CD4-positive, alpha-beta T cell (primary cell): ENCODE results near the gene TRIM73. TPM values are rescaled to one million over a fixed set of nuclear protein-coding genes. Genes with fewer than 3 reads are reported as not detected.
A peak's percentile ranks its signal among the peaks of the same experiment; 100 is the strongest.
"Not testable (repeated sequence)": the region's sequence is repeated elsewhere in the genome, so short reads cannot be mapped to it uniquely, and the experiment has no call there.

Experiments used
- ATAC-seq: fragments of 200-7000 bp; cut with Tn5 transposase; one replicate; pipeline ENCODE4 v1.10.0; 2022; ENCODE audit warnings: mild to moderate bottlenecking; ENCODE audit not compliant: poor library complexity
- CTCF ChIA-PET: fragments of 350-600 bp; sonication (Branson Sonifier 250); formaldehyde crosslinking; loops from one replicate; lab custom pipeline; 2021; ENCODE audit warnings: antibody characterized with exemption, inconsistent platforms; lab: Charles Lee
- POLR2A ChIA-PET: fragments of 350-600 bp; sonication (Branson Sonifier 250); formaldehyde crosslinking; loops from one replicate; lab custom pipeline; 2021; ENCODE audit warnings: antibody characterized with exemption, inconsistent platforms; lab: Charles Lee
- DNase-seq, 14 experiments: peaks; one replicate each; pipeline ENCODE4 v3.0.0-alpha.2; 2013 to 2020; ENCODE audit warnings: mixed read lengths in 2 of 14
- H3K27ac ChIP-seq, 2 donors: one replicate each; pipeline versions ENCODE4 v1.5.1 to v1.7.0; 2013; ENCODE audit warnings: low read length in 2 of 2, low read depth in 1 of 2, mild to moderate bottlenecking in 1 of 2
- H3K27me3 ChIP-seq, 2 experiments: 1 replicate in 1 of 2; 2 replicates in 1 of 2; pipeline versions ENCODE4 v1.6.1 to v1.7.0; 2013; ENCODE audit warnings: low read length in 2 of 2, control low read depth in 1 of 2, mild to moderate bottlenecking in 1 of 2, moderate library complexity in 1 of 2; ENCODE audit not compliant: insufficient read depth in 2 of 2, control insufficient read depth in 1 of 2
- H3K36me3 ChIP-seq: one replicate; pipeline ENCODE4 v1.6.1; 2013; ENCODE audit warnings: low read length, control low read depth; ENCODE audit not compliant: insufficient read depth
- H3K4me1 ChIP-seq: one replicate; pipeline ENCODE4 v1.6.1; 2013; ENCODE audit warnings: low read length, control low read depth; ENCODE audit not compliant: insufficient read depth
- H3K4me3 ChIP-seq: one replicate; pipeline ENCODE4 v1.5.1; 2013; ENCODE audit warnings: mild to moderate bottlenecking, low read length, moderate library complexity
- H3K9me3 ChIP-seq, 2 experiments: 1 replicate in 1 of 2; 2 replicates in 1 of 2; pipeline versions ENCODE4 v1.6.1 to v1.7.0; 2013; ENCODE audit warnings: low read length in 2 of 2, mild to moderate bottlenecking in 2 of 2, control low read depth in 1 of 2, moderate library complexity in 1 of 2; ENCODE audit not compliant: control insufficient read depth in 1 of 2, insufficient read depth in 1 of 2
- H3K27ac Mint-ChIP-seq: one replicate; pipeline ENCODE4 v1.8.0; 2020; ENCODE audit warnings: mixed read lengths
- H3K27me3 Mint-ChIP-seq: one replicate; pipeline ENCODE4 v1.8.0; 2021; ENCODE audit warnings: mixed read lengths
- H3K36me3 Mint-ChIP-seq: one replicate; pipeline ENCODE4 v1.8.0; 2021; ENCODE audit warnings: low read depth, mixed read lengths
- H3K4me1 Mint-ChIP-seq: one replicate; pipeline ENCODE4 v1.8.0; 2021; ENCODE audit warnings: low read depth, mixed read lengths
- H3K4me3 Mint-ChIP-seq: one replicate; pipeline ENCODE4 v1.8.0; 2020; ENCODE audit warnings: mild to moderate bottlenecking, mixed read lengths
- H3K9me3 Mint-ChIP-seq: one replicate; pipeline ENCODE4 v1.8.0; 2020; ENCODE audit warnings: mixed read lengths
- intact Hi-C, 2 experiments: fragments of 100-400 bp; cut with DNase I in 1 of 2; cut with micrococcal nuclease in 1 of 2; formaldehyde crosslinking; loops; one replicate each; pipeline versions ENCODE4 v1.15.1 to v1.9.0; 2023 to 2025; cut with DNase I, micrococcal nuclease
- total RNA-seq, 174 experiments: library from RNA in 2 of 174; stranded (reverse) in 2 of 174; gene quantifications; one replicate each; pipeline ENCODE4 v1.2.3 and lab custom pipeline; 2021 to 2026

TRIM73 gene
- total RNA-seq, 2 experiments from 2014 or later: 19.1 to 22.3 TPM

DNA sequence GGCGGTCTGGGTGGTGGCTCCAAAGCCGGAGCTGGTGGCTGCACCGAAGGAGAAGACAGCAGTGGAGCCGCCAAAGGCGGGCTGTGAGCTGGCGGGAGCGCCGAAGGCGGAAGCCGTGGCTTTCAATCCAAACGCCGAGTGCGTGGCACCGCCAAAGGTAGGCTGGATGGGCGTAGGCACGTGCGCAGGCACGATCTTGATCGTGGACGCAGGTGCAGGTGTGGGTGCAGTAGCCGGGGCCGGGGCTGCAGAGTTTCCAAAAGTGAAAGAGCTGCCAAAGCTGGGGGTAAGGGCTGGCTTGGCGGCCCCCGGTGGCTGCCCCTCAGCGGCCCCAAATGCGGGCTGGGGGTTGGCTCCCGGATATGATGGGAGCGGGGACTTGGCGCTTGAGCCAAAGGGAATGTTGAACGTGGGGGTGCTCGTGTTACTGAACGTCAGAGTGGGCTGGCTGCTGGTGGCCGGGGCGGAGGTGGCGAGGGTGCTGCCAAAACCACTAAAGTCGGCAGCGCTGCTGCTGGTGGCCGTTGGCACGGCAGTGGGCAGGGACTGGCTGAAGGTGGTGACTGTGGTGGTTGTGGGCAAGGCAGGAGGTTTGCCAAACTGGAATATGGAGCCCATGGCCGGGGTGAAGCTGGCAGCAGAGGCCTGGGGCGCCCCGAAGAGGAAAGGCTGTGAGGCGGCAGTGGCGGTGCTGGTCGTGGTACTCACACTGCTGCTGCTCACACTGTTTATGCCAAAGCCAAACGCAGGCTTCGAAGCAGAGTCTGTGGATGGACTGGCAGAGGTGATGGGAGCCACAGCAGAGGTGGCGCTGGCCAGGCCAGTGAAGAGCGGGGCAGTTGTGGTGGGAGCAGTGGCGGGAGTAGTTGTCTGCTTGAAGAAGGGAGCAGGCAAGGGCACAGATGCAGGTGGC, 26.6 kb downstream of the TRIM73 start:
- H3K36me3 ChIP-seq: peaks cover 31% of the 10 kb centered on the region
- H3K27me3 ChIP-seq, intact Hi-C loops, POLR2A ChIA-PET, ATAC-seq, H3K4me3 Mint-ChIP-seq, H3K4me1 Mint-ChIP-seq, H3K9me3 ChIP-seq, H3K27ac Mint-ChIP-seq, H3K27me3 Mint-ChIP-seq, H3K4me1 ChIP-seq, CTCF ChIA-PET, H3K27ac ChIP-seq, H3K9me3 Mint-ChIP-seq, H3K4me3 ChIP-seq: not testable (repeated sequence)
- peaks cover 36% of the 10 kb centered on the region for H3K36me3 Mint-ChIP-seq
- peak in 1 of 14 experiments; percentile 15 for DNase-seq

DNA sequence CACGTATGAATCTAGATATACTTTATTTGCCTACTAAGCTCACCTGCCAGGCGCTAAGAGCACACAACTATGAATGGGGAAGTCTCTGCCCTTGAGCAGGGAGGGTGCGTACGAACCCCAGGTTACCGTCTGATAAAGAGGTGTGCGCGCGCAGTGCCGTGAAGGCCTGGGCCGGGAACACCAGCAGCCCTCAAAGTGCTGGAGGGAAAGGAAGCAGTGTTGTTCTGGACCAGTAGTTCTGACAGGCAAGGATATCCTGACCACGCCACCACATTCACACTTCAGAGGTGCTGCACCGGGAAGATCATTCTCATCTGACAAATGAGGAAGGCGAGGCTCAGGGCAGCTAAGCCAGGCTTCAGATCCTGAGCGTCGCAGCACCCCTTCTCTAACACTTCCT, 28.1 kb downstream of the TRIM73 start:
- H3K9me3 Mint-ChIP-seq, H3K27me3 ChIP-seq, H3K4me3 ChIP-seq, H3K4me3 Mint-ChIP-seq, DNase-seq, H3K27ac Mint-ChIP-seq, ATAC-seq, CTCF ChIA-PET, intact Hi-C loops, H3K27me3 Mint-ChIP-seq, H3K27ac ChIP-seq, H3K4me1 ChIP-seq, POLR2A ChIA-PET, H3K9me3 ChIP-seq: not testable (repeated sequence)
- Mint-ChIP-seq H3K36me3 (peaks cover 42% of the 10 kb centered on the region), H3K4me1 (peaks cover 17% of the 10 kb centered on the region)
- H3K36me3 ChIP-seq: peaks cover 30% of the 10 kb centered on the region

DNA sequence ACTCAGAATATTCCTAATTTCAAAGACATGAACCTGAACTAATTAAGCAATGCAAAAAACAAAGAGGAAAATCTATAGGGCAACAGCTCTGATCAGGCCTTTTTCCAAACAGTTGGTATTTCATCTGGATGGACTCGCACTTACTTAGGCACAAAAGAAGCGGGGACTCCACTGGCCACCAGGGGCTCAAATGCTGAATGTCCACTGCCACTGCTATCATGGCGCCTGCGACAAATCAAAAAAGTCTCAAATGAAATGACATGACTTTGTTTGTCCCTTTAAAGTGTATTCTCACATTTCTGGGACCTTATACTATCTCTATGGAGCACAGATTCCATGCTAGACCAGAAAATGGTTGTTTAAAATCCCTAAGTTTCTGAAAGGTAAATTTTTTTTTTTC, 43.6 kb downstream of the TRIM73 start:
- Mint-ChIP-seq H3K4me1 (peaks cover 23% of the 10 kb centered on the region), H3K4me3 (peak overlapping the region; percentile 45), H3K27ac (peak overlapping the region; percentile 37), H3K36me3 (peaks cover 61% of the 10 kb centered on the region)
- H3K27ac ChIP-seq, POLR2A ChIA-PET, H3K9me3 Mint-ChIP-seq, H3K9me3 ChIP-seq, CTCF ChIA-PET, intact Hi-C loops, DNase-seq, H3K4me3 ChIP-seq, H3K27me3 ChIP-seq, ATAC-seq, H3K27me3 Mint-ChIP-seq: not testable (repeated sequence)
- peaks cover 16% of the 10 kb centered on the region for H3K4me1 ChIP-seq
- peaks cover 59% of the 10 kb centered on the region for H3K36me3 ChIP-seq

DNA sequence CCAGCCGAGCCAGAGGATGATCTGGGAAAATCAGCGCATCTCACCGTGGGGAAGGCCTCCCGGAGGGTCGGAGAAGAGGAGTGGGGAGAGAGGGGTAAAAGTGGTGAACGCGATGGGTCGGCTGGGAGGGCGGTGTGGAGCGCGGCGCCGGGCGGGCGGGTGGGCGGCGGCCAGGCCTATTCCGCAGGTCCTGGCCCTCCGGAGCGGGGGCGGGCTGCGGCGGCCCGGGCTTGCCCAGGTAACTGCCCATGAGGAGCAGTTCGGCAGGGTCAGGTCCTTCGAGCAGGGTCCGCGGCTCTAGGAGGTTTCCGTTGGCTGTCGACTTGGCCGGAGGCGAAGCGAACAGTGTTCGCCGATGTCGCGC, 46.7 kb downstream of the TRIM73 start:
- H3K27ac ChIP-seq, H3K9me3 Mint-ChIP-seq, H3K27me3 Mint-ChIP-seq, H3K4me1 ChIP-seq, CTCF ChIA-PET, H3K27me3 ChIP-seq, DNase-seq, POLR2A ChIA-PET, intact Hi-C loops, H3K9me3 ChIP-seq: not testable (repeated sequence)
- H3K4me3 ChIP-seq: peak overlapping the region; percentile 26
- Mint-ChIP-seq H3K27ac (peak overlapping the region; percentile 87), H3K4me3 (peak overlapping the region; percentile 92), H3K4me1 (peaks cover 18% of the 10 kb centered on the region), H3K36me3 (peaks cover 33% of the 10 kb centered on the region)
- ATAC-seq: peak; percentile 15
- peaks cover 36% of the 10 kb centered on the region for H3K36me3 ChIP-seq

DNA sequence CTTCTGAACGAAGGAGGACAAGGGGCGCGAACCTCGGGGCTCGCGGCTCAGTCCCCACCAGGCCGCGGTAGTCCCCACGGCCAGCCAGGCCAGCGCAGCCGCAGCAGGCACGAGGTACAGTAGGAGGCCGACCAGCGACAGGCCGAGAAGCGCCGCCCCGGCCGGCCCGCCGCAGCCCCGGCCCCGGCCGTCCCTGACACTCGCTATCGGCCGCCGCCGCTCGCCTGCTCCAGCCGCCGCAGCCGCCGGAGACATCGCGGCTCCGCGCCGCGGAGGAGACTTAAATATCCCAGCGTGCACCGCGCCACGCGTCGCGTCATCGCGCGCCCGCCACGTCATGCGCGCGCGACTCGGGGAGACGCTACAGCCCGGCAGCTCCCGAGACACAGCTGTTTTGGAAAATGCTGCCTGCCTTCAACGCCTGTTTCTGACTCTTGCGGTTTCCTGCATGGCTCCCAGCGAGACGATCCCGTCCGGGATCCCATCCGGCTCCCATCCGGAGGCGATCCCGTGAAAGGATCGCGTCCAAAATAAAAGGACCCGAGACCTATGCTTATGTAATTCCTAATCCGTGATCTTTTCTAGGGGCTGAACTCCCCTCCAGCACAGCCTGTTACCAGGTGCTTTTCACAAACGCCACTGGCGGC, 47.2 kb downstream of the TRIM73 start:
- Histone ChIP-seq H3K36me3 (peaks cover 30% of the 10 kb centered on the region), H3K4me3 (peak overlapping the region; percentile 55), H3K27ac (peak overlapping the region; percentile 41 to 79)
- H3K9me3 ChIP-seq, intact Hi-C loops, H3K4me1 ChIP-seq, H3K27me3 Mint-ChIP-seq, CTCF ChIA-PET, POLR2A ChIA-PET, H3K9me3 Mint-ChIP-seq, H3K27me3 ChIP-seq: not testable (repeated sequence)
- H3K27ac Mint-ChIP-seq: peak overlapping the region; percentile 86
- H3K36me3 Mint-ChIP-seq: peaks cover 28% of the 10 kb centered on the region
- H3K4me3 Mint-ChIP-seq: peak overlapping the region; percentile 95
- ATAC-seq (peak; percentile 96), DNase-seq (peak in 8 of 14 experiments; percentile 10 to 49 (median 26))
- H3K4me1 Mint-ChIP-seq: peaks cover 15% of the 10 kb centered on the region

DNA sequence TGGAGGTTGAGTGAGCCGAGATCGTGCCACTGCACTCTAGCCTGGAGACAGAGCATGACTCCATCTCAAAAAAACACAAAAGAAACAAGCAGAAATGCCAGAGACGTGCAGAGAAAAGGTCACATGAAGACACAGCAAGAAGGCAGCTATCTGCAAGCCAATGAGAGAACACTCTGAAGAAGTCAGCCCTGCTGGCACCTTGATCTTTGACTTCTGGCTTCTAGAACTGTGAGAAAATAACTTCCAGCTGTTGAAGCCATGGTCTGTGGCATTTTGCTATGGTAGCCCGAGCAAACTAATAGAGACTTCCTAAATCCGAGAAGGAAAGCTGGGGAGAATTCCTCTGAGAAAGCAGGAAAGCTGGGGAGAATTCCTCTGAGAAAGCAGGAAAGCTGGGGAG, 54.5 kb downstream of the TRIM73 start:
- H3K9me3 ChIP-seq, POLR2A ChIA-PET, H3K27me3 ChIP-seq, H3K27me3 Mint-ChIP-seq, H3K36me3 ChIP-seq, DNase-seq, H3K4me1 ChIP-seq, H3K27ac ChIP-seq, CTCF ChIA-PET, ATAC-seq, H3K36me3 Mint-ChIP-seq, H3K4me3 Mint-ChIP-seq, H3K27ac Mint-ChIP-seq, H3K4me3 ChIP-seq, H3K9me3 Mint-ChIP-seq, H3K4me1 Mint-ChIP-seq: not testable (repeated sequence)
- intact Hi-C loops: loop anchor here in 1 of 2 experiments (10.0 kb wide), 1 partner anchor 315 kb away; no protein-coding TSS in a partner anchor
